HL-60/S4 treated with retinoic acid at 250 ng/mL for 4 days and 3 days (cell line): ENCODE data around the gene PTPRK.

Experiments used
- in situ Hi-C: fragments of 300-500 bp; cut with MboI; formaldehyde crosslinking; loops from 2 replicates; pipeline ENCODE4 v1.7.0; 2022; ENCODE audit warnings: low sequenced_read_pairs

The PTPRK gene

GRCh38 chr6:128395596-128395995 lies 124.8 kb downstream of the PTPRK start:
- in situ Hi-C loops: no loop called here

- in situ Hi-C loops: no loop called here
These were observed 125.2 kb downstream of the PTPRK start for GRCh38 chr6:128395188-128395587.

GRCh38 chr6:128394167-128394566 lies 126.2 kb downstream of the PTPRK start:
- in situ Hi-C loops: no loop called here

- in situ Hi-C loops: no loop called here
These were observed 130.4 kb downstream of the PTPRK start for GRCh38 chr6:128389820-128390534.

GRCh38 chr6:128388380-128388779 lies 132.0 kb downstream of the PTPRK start:
- in situ Hi-C loops: no loop called here

GRCh38 chr6:128380891-128381290 lies 139.5 kb downstream of the PTPRK start:
- in situ Hi-C loops: no loop called here

- in situ Hi-C loops: no loop called here
These were observed 140.8 kb downstream of the PTPRK start for GRCh38 chr6:128379577-128379976.

- in situ Hi-C loops: no loop called here
These were observed 143.4 kb downstream of the PTPRK start for GRCh38 chr6:128376952-128377503.

GRCh38 chr6:128371136-128371535 lies 149.3 kb downstream of the PTPRK start:
- in situ Hi-C loops: no loop called here

GRCh38 chr6:128370072-128370471 lies 150.3 kb downstream of the PTPRK start:
- in situ Hi-C loops: no loop called here

GRCh38 chr6:128368213-128368944 lies 152.0 kb downstream of the PTPRK start:
- in situ Hi-C loops: no loop called here

- in situ Hi-C loops: no loop called here
These were observed 153.0 kb downstream of the PTPRK start for GRCh38 chr6:128367437-128367836.

- in situ Hi-C loops: no loop called here
These were observed 154.8 kb downstream of the PTPRK start for GRCh38 chr6:128365520-128366160.

GRCh38 chr6:128364766-128365519 lies 155.5 kb downstream of the PTPRK start:
- in situ Hi-C loops: no loop called here

- in situ Hi-C loops: no loop called here
These were observed 157.2 kb downstream of the PTPRK start for GRCh38 chr6:128363020-128363813.

- in situ Hi-C loops: no loop called here
These were observed 159.0 kb downstream of the PTPRK start for GRCh38 chr6:128361378-128361777.

GRCh38 chr6:128358244-128358776 lies 162.1 kb downstream of the PTPRK start:
- in situ Hi-C loops: no loop called here

GRCh38 chr6:128357392-128358130 lies 162.8 kb downstream of the PTPRK start:
- in situ Hi-C loops: no loop called here

GRCh38 chr6:128352366-128352765 lies 168.0 kb downstream of the PTPRK start:
- in situ Hi-C loops: no loop called here
